GM19099 (cell line): Measurements from ENCODE around the gene TBC1D4.

Source experiments
- POLR2A ChIP-seq: IDR thresholded peaks from 3 replicates; pipeline ENCODE4 v1.6.1; 2011; ENCODE audit warnings: low read depth; ENCODE audit not compliant: insufficient read length; ENCODE audit errors: extremely low read depth

TBC1D4 gene

DNA sequence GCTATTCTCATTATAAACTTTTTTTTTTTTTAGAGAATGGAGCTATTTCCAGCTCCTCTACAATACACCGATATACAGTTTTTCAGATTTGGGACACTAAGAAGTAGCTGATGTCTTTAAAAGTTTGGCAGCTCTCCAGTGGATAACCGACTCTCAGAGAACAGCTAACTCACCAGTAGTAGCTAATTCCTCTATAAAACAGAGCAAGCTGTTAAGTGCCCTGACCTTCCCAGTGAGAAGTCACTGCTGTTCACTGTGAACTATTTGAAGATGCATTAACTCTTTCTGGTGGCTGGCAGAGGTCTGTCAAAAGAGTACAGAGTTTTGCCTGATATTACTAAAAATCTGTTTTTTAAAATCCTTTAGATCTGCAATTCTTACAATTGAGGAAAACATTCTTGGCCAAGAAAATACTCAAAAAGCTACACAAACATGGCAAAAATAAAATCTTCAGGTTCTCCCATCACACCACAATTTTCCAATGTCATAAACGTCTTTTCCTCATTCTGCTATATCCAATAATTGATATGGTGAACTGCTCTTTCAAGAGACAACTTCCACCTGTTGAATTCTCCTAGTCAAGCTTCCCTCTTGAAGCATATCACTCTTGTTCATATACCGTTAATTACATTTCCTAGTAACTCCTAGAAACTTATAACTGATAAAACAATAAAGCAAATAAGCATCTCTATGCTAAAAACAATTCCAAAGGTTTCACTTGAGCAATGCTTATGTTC, 44.2 kb downstream of the TBC1D4 start:
- TF ChIP-seq POLR2A: no peak

DNA sequence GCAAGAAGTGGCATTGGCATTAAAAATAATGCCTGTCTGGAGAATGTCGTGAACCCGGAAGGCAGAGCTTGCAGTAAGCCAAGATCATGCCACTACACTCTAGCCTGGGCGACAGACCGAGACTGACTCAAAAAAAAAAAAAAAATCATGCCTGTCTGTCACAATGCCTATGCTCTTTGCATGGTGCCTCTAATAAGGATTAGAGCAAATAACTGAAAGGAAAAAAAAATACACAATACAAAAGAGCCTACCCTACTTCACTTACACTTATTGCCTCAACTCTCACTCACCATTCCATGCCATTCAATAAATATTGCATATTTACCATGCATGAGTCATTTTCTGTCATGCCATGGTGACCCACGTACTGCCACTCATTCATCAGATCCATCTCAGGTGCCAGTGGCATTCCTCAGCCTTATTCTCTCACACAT, 49.1 kb downstream of the TBC1D4 start:
- no peak for TF ChIP-seq POLR2A

DNA sequence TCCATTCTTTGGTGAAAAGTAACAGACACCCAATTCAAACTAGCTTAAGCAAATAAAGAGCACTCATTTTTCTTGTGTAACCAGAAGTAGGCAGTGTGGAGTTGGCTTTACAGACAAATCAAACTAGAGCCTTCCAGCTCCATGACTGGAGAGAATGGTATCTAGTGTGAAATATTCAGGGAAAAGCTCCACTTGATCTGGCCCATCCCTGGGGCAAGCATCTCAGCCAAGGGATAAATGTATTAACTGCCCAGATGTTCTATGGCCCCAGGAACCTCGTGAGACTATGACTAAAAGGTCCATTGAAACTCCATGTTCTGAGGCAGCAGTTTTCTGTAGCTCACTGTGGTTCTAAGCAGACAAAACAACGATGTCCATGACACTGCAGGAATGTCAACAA, 49.9 kb downstream of the TBC1D4 start:
- no peak for TF ChIP-seq POLR2A

DNA sequence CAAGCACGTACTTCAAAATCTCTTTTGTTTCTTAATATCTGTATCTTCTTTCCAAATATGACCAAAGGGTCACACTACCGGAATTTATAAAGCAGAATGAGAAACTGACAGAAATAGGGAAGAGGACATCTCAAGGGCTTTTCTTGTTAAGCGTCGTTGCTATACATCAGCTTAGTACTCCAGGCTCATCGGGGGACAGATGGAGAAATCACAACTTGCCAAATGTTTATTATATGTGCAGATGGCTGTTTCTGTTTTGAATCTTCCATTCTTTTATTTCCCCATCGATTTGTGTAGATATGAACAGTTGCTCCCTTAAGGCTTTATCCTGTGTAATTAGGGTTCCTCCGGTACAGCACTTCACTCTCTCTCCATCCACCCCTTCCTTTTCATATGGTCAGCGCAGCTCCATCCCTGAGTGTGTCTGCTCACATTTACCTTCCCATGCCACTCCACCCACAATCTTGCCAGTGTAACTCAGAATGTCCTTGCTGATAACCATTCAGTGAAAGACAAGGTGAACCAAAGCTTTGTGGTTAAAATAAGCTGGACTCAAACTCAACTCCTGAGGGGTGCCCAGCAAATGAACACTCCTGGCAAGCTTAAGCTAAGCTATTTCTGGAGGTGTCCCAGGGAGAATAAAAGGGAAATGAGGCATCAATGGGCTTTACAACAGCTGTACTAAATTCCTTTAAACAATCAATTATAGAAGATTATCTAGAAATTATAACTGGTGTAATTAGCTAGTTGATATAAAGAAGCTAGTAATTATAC, 51.3 kb downstream of the TBC1D4 start:
- TF ChIP-seq POLR2A: no peak

DNA sequence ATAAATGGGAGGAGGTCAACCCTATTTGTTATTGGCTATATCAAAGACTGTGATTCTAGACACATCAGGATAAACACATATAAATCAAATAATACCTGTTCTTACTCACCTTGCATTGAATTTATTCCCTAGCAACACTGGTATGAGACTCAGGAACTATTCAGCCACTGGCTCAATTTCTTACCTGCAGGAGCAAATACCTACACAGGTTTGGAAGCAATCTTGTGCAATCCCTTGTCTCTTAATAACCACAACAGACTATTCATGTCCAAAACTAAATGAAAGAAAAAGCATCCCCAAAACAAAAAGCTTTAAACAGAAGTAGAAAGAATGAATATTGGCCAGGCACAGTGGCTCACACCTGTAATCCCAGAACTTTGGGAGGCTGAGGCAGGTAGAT, 55.5 kb downstream of the TBC1D4 start:
- no peak for TF ChIP-seq POLR2A

DNA sequence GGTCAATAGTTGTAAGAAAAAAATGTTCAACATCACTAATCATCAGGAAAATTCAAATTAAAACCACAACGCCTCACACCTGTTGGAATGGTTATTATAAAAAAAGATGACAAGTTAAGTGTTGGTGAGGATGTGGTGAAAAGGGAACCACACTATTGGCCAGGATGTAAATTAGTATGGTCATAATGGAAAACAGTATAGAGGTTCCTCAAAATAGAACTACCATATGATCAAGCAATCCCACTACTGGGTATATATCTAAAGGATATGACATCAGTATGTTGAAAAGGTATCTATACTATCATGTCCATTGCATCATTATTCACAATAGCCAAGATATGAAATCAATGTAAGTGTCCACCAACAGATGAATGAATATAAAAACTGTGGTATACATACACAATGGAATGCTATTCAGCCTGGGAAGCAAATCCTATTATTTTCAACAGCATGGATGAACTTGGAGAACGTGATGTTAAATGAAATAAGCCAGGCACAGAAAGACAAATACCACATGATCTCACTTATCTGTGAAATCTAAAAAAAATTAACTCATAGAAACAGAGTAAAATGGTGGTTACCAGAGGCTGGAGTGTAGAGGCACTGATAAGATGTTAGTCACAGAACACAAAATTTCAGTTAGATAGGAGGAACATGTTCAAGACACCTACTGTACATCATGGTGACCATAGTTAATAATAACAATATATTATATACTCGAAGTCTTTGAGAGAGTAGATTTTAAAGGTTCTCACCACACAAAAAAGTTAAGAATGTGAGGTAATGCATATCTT, 56.6 kb downstream of the TBC1D4 start:
- TF ChIP-seq POLR2A: no peak

DNA sequence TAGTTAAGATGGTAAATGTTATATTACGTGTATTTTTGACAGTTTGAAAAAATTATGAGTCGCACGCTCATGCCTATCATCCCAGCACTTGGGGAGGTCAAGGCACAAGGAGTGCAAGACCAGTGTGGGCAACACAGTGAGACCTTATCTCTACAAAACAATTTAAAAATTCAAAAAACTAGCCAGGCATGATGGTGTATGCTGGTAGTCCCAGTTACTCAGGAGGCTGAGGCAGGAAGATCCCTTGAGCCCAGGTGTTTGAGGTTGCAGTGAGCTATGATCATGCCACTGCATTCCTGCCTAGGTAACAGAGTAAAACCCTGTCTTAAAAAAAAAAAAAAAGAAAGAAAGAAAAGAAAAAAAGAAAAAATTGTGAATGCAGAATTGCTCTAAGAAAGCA, 58.0 kb downstream of the TBC1D4 start:
- TF ChIP-seq POLR2A: no peak

DNA sequence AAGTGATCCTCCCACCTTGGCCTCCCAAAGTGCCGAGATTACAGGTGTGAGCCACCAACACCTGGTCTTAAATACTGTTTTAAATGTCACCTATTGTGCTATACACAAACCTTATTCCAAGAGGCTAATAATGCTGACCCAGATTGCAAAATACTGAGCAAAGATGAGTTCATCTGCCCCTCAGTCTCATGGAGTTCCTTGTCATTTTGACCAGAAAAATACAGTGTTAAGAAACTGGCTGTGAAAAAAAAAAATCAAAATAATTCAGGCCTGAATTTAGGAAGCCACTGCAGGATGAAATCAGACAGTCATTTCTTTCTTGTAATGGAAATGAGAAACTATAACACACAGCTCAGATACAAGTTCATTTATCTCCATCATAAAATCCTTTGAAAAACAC, 59.9 kb downstream of the TBC1D4 start:
- TF ChIP-seq POLR2A: no peak

DNA sequence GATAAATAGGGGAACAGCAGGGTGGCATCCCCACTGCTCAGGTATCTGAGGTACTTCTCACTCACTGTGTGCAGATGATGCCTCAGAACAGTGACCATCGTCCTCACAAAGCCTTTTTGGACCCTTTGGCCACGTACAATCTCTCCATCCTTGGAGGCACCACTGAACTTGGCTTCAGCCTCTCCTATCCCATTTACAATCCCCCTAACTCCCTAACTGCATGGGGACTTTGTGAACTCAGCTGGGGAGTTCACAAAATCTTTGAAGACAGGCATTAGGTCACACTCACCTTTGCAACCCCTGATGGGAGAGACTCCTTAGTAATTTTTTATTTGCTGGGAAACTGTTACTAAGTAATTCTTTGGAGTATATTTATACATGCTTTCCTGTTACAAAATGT, 60.8 kb downstream of the TBC1D4 start:
- no peak for TF ChIP-seq POLR2A

DNA sequence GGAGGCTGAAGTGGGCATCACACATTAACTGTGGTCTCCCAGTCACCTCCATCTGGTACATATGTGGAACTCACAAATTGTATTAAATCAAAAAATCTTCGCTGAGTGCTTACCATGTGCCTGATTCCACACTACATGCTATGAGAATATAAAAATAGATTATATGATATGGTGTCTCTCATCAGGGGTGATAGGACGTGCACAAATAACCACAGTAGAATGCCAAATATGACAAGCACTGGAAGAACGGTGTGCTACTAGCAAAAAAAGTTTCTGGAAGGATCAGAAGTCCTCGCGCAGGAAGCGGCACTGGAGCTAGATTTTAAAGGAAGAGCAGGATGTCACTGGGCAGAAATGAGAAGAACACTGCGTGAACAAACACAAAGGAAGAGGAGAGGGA, 62.3 kb downstream of the TBC1D4 start:
- no peak for TF ChIP-seq POLR2A

DNA sequence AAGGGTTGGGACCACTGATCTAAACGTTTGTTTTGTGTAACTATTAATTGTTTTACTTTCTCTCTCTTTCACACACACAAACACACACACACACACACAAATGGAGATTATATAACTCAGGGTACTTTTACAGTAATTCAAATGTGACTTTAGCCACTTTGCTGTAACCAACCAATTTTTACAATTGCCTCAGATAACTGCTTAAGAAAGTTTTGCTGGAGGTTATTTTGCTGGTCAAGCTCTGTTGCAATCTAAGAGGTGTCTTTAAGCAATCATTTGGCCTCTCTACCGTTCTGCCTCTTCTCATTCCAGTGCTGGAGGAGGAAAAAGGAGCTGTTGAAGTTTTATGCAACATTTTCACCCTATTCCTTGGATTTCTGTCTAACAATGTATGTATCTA, 63.0 kb downstream of the TBC1D4 start:
- no peak for TF ChIP-seq POLR2A

DNA sequence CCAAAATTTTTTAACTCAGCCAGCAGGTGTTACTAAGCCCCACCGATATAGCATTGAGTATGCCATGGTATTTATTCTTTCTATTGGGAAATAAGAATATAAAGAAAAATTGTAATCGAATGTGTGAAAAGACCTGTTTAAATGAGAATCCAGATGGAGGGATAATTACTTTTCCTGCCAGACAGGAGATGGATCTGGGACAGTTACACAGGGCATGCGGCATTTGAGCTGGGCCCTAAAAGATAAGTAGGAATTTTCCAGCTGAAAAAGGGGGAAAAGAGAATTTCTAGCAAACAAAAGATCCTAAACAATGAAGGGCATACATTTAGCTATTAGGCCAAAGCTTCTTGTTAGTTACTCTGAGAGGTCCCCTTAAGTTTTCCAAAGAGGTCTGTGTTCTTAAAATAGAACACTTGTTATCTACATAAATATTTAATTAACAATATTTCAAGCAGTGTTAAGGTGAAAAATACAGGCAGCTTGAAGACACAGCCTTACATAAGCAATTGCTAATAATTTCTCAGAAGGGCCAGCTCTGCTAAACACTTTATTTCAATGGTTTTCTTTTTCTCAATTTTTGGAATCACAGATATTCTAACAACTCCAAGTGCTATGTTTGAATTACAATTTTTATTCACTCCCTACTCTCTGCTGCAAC, 63.7 kb downstream of the TBC1D4 start:
- no peak for TF ChIP-seq POLR2A

DNA sequence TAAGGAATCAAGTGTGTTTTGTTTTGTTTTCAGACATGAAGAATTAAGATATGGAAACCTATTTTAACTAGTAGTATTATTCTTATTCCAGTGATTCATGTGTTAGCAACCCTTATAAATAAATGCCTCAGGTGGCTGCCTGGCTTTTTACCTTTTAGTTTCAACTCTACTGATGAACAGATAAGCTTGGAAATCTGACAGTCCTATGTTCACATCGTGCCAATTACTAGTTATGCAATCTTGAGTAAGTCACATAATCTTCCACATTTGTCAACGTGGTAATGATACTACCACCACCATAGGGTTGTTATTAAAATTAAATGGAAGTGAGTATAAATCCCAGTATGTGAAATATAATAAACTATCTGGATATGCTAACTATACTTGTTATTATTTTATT, 64.3 kb downstream of the TBC1D4 start:
- no peak for TF ChIP-seq POLR2A

DNA sequence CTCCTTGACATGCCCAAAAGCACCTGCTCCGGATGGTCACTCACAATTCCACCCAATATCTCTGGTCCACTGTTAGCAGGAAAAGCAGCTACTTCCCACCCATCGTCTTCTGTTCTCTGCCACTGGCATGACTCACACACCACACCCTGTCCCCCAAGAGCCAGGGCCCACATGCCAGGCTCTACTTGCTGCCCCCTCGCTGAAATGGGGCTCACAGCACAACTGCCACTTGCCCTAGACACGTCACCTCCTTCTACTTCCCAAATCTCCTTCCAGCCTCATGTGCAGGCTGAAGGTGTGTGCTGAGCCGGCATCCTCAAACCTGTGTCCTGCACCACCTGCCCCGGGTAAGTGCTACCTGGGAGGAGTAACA, 65.0 kb downstream of the TBC1D4 start:
- TF ChIP-seq POLR2A: no peak
